Duodenal mucosa (tissue), 2 donors: ENCODE measurements around the gene PDSS1.
"Not testable (repeated sequence)": the region's sequence is repeated elsewhere in the genome, so short reads cannot be mapped to it uniquely, and the experiment has no call there.

Source experiments
- H3K27ac ChIP-seq: one replicate; pipeline ENCODE4 v1.7.0; 2013; ENCODE audit warnings: low read depth, low read length
- H3K27me3 ChIP-seq, 2 donors: one replicate each; pipeline ENCODE4 v1.7.0; 2013; ENCODE audit warnings: low read length in 2 of 2, control low read depth in 1 of 2; ENCODE audit not compliant: insufficient read depth in 2 of 2, control insufficient read depth in 1 of 2
- H3K36me3 ChIP-seq, 2 donors: one replicate each; pipeline ENCODE4 v1.7.0; 2013; ENCODE audit warnings: low read length in 2 of 2, control low read depth in 1 of 2; ENCODE audit not compliant: insufficient read depth in 2 of 2, control insufficient read depth in 1 of 2
- H3K4me1 ChIP-seq, 2 donors: one replicate each; pipeline ENCODE4 v1.7.0; 2013; ENCODE audit warnings: low read length in 2 of 2, control low read depth in 1 of 2; ENCODE audit not compliant: insufficient read depth in 2 of 2, control insufficient read depth in 1 of 2
- H3K4me3 ChIP-seq, 2 donors: one replicate each; pipeline ENCODE4 v1.7.0; 2013; ENCODE audit warnings: low read length in 2 of 2, low read depth in 1 of 2
- H3K9ac ChIP-seq, 2 donors: one replicate each; pipeline ENCODE4 v1.7.0; 2013; ENCODE audit warnings: low read length in 2 of 2, low read depth in 1 of 2
- H3K9me3 ChIP-seq, 2 donors: one replicate each; pipeline ENCODE4 v1.7.0; 2013; ENCODE audit warnings: low read length in 2 of 2, control low read depth in 1 of 2; ENCODE audit not compliant: control insufficient read depth in 1 of 2

Gene PDSS1, protein sequence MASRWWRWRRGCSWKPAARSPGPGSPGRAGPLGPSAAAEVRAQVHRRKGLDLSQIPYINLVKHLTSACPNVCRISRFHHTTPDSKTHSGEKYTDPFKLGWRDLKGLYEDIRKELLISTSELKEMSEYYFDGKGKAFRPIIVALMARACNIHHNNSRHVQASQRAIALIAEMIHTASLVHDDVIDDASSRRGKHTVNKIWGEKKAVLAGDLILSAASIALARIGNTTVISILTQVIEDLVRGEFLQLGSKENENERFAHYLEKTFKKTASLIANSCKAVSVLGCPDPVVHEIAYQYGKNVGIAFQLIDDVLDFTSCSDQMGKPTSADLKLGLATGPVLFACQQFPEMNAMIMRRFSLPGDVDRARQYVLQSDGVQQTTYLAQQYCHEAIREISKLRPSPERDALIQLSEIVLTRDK

DNA sequence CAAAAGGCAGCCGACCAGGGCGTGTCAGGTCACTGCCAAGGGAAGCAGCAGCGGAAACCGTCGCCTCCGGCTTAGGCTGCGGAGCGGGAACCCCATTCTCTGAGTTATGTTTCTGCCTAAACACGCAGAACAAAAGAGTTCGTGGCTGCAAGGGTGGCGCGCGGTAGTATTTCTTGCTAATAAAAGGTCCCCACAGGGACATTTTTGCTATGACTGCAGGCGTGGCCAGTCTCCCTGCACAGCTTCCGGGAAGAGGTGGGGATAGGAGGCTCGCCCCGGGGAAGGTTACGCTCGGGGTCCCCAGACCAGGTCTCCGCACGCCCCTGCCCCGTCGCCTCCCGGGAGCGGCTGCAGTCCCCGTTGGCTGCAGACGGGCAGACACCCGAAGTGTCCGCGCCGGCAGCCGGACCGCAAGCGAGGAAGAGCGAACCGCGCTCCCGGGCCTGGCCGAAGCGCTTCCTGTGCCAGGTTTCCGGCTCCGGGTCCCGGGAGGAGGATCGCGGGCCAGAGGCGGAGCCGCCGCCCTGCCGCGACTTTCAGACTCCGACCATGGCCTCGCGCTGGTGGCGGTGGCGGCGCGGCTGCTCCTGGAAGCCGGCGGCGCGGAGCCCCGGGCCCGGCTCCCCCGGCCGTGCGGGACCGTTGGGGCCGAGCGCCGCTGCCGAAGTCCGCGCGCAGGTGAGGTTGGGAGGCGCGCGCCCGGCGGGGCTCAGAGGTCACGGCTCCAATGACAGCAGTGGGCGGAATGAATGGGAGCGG lies at the start of gene PDSS1:
Gene PDSS1 (plus strand): TSS at position 539 of the 759 bp plus-strand sequence. CDS start 11 bp downstream, at position 550.
- H3K4me1 ChIP-seq = peaks cover 10 to 32% of the 10 kb centered on the region in 2 donors
- H3K4me3 ChIP-seq = peak within 1 kb of the TSS; percentile 71 to 86
- no peaks in the 10 kb centered on the region for H3K36me3 ChIP-seq
- no peaks in the 10 kb centered on the region for H3K27me3 ChIP-seq
- H3K9me3 ChIP-seq = no peaks in the 10 kb centered on the region
- H3K27ac ChIP-seq = peak within 1 kb of the TSS; percentile 93
- H3K9ac ChIP-seq = peak within 1 kb of the TSS; percentile 76 to 81

DNA sequence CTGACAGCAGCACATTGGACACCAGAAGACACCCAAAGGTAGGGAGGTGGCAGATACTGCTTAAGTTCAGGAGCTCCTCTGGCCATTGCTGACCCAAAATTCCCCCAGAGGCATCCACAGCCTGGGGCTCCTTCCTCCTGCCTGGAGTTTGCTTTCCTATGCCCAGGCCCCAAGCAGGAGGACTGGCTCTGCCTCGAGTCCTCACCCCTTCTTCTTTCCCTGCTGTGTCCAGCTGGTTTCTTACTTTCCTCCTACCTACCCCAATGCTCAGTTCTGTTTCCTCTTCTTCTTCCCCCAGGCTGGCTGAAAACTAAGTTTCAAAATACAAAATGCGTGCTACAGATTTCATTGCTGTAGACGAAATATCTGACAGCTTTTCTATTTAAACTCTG lies 49.3 kb upstream of the PDSS1 start:
- not testable (repeated sequence) for H3K9me3 ChIP-seq, H3K4me1 ChIP-seq, H3K9ac ChIP-seq, H3K4me3 ChIP-seq, H3K27me3 ChIP-seq, H3K36me3 ChIP-seq, H3K27ac ChIP-seq

DNA sequence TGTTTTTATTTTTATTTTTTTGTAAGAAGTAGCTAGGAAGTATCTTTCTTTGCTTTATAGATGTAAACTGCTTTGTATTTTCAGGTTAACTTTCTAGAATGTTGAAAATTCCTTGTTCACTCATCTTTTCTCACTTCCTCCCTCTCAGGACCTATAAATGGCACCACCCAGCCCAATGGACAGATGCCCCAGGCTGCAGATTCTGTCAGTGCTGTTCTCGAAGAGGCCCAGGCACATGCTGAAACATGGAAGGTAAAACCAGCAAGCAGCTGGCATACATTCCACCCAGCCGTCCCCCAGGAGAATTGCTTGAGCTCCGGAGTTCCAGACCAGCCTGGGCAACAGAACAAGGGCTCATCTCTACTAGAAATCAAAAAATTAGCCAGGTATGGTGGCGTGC lies 47.1 kb upstream of the PDSS1 start:
- Histone ChIP-seq H3K27me3 (no peaks in the 10 kb centered on the region), H3K9me3 (no peaks in the 10 kb centered on the region), H3K36me3 (no peaks in the 10 kb centered on the region), H3K4me1 (no peaks in the 10 kb centered on the region), H3K9ac (no peak overlapping the region), H3K27ac (no peak overlapping the region), H3K4me3 (no peak overlapping the region)

DNA sequence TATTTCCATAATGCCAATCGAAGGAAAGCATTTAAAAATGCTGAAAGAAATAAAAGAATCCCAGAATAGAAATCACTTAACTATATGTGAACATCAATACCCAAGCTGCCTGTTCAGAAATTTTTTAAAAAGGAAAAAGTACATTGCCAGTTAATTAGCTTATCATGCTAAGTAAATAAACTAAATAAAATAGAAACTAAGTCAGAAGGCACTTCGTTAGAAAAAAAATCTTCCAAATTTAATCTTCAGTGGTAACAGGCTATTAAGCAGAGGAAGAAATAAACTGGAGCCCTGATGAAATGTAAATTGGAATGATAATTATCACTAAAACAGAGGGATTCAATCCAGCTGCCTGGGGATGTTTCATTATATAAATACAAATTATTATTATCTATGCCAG lies 46.0 kb upstream of the PDSS1 start:
- H3K4me3 ChIP-seq, H3K9me3 ChIP-seq, H3K27me3 ChIP-seq, H3K36me3 ChIP-seq, H3K27ac ChIP-seq, H3K9ac ChIP-seq, H3K4me1 ChIP-seq: not testable (repeated sequence)

DNA sequence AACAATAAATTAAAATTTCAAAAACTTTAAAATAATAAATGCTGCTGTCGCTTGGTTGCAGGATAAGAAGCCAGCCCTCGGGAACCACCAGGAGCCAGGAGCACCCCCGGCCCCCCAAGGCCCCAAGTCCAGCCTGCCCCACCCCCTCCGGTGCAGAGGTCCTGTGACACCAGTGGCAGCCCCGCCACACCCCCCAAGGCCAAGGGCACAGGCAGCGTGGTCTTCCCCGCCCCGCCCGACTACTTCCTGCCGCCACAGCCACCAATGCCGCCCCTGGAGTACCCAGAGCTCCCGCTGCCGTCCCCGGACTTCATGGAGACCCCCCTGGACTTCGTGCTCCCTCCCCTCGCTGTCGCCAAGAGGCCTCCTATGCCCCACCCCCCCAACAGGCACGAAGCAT lies 44.5 kb upstream of the PDSS1 start:
- no peaks in the 10 kb centered on the region for H3K4me1 ChIP-seq
- no peaks in the 10 kb centered on the region for H3K36me3 ChIP-seq

DNA sequence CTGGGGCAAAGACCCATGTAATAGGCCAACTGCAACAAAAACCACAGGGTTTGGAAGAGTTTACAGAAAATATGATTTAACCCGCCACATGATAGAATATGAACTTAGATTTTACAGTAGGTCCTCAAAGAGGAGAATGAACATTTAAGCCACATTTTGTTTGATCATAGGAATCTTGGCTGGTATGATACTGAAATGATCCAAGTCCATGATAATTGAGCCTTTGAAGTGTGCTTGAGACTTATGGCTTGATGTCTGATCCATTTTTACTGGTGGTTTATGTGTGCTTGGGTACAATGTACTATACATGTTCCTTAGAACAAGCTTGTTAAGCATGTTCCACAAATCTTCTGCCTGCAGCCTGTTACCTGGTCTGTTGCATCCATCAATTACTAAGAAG lies 41.8 kb upstream of the PDSS1 start:
- Histone ChIP-seq H3K36me3 (no peaks in the 10 kb centered on the region), H3K9me3 (no peaks in the 10 kb centered on the region), H3K4me3 (no peak overlapping the region), H3K27ac (no peak overlapping the region), H3K27me3 (no peaks in the 10 kb centered on the region), H3K9ac (no peak overlapping the region), H3K4me1 (no peaks in the 10 kb centered on the region)

More for the DNA sequence above, 44.5 kb upstream of the PDSS1 start:
- H3K27ac ChIP-seq = no peak overlapping the region
- no peak overlapping the region for H3K9ac ChIP-seq
- H3K9me3 ChIP-seq = no peaks in the 10 kb centered on the region
- H3K4me3 ChIP-seq = no peak overlapping the region
- no peaks in the 10 kb centered on the region for H3K27me3 ChIP-seq

DNA sequence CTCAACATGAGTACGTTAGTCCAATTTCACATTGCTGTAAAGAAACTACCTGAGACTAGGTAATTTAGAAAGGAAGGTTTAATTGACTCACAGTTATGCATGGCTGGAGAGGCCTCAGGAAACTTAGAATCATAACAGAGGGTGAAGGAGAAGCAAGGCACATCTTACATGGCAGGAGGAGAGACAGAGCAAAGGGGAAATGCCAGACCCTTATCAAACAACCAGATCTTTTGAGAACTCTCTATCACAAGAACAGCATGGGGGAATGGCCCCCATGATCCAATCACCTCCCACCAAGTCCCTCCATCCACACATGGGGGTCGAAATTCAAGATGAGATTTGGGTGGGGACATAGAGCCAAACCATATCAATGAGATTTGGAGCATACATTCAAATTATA lies 34.6 kb upstream of the PDSS1 start:
- no peaks in the 10 kb centered on the region for H3K4me1 ChIP-seq
- H3K27ac ChIP-seq = no peak overlapping the region
- no peak overlapping the region for H3K9ac ChIP-seq
- H3K9me3 ChIP-seq = no peaks in the 10 kb centered on the region
- no peak overlapping the region for H3K4me3 ChIP-seq
- no peaks in the 10 kb centered on the region for H3K36me3 ChIP-seq
- H3K27me3 ChIP-seq = no peaks in the 10 kb centered on the region

DNA sequence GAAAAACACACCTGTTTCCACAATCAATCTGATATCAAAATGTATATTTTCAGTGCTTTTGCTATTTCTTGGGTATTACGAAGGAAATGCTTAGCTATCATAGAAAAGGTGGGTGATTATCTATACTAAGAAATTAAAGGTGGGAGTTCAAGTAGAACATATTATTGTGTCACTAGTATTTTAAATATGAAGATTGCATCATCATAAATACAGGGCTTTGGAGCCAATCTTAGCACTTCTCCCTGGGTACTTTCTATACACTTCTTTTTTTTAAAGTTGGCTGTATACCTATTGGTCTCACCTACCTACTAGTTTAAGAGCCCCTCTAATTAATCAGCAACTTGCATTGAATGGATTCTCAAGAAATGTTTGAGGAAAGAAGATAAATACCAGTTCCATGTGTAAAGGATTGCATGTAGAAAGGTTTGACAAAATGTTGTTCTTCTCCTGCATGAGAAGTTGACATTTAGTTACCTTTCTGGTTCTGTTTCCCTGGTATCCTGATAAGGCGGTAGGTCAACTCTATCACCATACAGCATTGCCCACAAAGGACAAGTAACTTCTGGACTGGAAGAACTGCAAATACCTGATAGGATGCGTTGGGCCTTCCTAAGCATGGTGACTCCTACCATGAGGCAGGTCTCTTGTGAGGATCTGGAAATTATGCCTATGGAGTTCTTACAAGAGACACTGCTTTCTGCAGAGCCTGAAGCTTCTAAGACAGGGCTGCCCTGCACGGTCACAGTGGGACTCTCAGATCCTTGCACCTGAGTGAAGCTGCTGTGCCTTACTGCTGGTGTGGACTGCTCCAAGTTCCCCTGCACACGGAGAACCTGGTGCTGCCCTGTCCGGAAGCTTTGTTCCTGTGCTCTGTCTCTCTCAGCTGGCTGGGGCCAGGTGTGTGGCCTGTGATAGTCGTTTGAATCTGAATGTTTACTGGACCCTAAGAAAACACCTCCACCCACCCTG lies 32.1 kb upstream of the PDSS1 start:
- no peak overlapping the region for H3K27ac ChIP-seq
- H3K27me3 ChIP-seq = no peaks in the 10 kb centered on the region
- no peak overlapping the region for H3K4me3 ChIP-seq
- H3K9me3 ChIP-seq = no peaks in the 10 kb centered on the region
- no peaks in the 10 kb centered on the region for H3K4me1 ChIP-seq
- H3K36me3 ChIP-seq = no peaks in the 10 kb centered on the region
- H3K9ac ChIP-seq = no peak overlapping the region

DNA sequence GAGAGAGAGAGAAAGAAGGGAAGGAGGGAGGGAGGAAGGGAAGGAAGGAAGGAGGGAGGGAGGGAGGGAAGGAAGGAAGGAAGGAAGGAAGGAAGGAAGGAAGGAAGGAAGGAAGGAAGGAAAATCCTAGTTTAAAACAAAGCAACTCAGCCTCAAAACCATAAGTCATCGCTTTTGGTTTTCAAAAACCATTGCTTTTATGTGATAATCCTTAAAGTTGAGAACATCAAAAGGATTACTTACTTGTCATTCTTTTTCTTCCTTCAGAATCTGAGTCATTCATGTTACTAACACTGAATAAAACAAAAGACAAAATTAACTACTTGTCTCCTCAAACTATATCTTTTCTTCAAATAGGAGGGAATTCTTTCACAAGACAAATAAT lies 21.6 kb upstream of the PDSS1 start:
- Histone ChIP-seq H3K27me3 (no peaks in the 10 kb centered on the region), H3K27ac (no peak overlapping the region), H3K9ac (no peak overlapping the region), H3K36me3 (no peaks in the 10 kb centered on the region), H3K9me3 (no peaks in the 10 kb centered on the region), H3K4me1 (no peaks in the 10 kb centered on the region), H3K4me3 (no peak overlapping the region)

DNA sequence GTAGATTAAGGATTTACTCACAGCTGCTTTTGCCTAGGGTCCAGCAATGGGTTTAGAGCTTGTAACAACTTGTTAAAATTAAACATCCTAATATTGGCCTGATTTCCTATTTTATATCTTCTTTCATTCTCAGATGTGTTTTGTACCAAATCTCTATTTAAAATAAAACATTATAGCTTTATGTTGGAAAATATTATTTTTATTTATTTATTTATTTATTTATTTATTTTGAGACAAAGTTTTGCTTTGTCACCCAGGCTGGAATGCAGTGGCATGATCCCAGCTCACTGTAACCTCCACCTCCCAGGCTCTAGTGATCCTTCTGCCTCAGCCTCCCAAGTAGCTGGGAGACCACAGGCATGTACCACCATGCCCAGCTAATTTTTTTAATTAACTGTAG lies 17.9 kb upstream of the PDSS1 start:
- Histone ChIP-seq H3K9me3 (no peaks in the 10 kb centered on the region), H3K4me3 (no peak overlapping the region), H3K36me3 (no peaks in the 10 kb centered on the region), H3K9ac (no peak overlapping the region), H3K4me1 (no peaks in the 10 kb centered on the region), H3K27me3 (no peaks in the 10 kb centered on the region), H3K27ac (no peak overlapping the region)
